OCI-LY7 (cell line): ENCODE measurements around the gene ECEL1.

Source experiments
- CTCF ChIP-seq: fragments of 200-600 bp; sonication (generic); conservative IDR thresholded peaks from 2 replicates; pipeline ENCODE4 v1.5.1; 2014; ENCODE audit warnings: mild to moderate bottlenecking, antibody characterized with exemption, low read length, moderate library complexity, mixed read lengths
- EZH2phosphoT487 ChIP-seq: fragments of 200-600 bp; sonication (generic); IDR thresholded peaks from 2 replicates; pipeline ENCODE4 v1.6.1; 2018; ENCODE audit warnings: low read depth, borderline replicate concordance, mild to moderate bottlenecking, mixed run types, antibody characterized with exemption, low read length, moderate library complexity, mixed read lengths

DNA sequence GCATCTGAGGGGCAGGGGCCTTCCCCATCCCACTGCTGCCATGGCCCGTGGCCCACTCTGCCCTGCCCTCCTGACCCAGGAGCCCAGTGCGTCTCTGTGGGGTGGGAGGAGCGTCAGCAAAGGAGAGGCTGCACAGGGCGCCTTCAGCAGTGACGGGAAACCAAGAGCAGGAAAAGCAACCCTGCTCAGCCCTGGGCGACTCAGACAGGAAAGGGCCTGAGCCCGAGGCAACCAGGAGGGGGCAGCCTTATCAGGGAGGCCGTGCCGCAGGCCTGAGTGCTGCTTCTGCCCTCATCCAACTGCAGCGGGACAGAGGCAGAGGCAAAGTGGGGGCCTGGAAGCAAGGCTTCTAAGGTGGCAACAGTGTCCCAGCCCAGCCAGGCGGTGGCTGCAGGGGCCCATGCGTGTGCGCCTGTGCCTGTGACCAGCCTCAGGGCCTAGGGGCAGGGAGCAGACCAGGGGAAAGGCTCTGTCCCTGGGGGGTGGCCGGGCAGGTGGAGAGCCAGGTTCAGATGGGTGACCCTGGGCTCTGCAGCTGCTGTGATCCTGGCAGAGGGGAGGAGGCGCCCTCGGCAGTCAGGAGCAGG lies 54.9 kb downstream of the ECEL1 start:
- TF ChIP-seq CTCF, result peak; percentile 59
- TF ChIP-seq EZH2phosphoT487, result no peak
